ENCODE measurements around the gene SLITRK2.

DNA sequence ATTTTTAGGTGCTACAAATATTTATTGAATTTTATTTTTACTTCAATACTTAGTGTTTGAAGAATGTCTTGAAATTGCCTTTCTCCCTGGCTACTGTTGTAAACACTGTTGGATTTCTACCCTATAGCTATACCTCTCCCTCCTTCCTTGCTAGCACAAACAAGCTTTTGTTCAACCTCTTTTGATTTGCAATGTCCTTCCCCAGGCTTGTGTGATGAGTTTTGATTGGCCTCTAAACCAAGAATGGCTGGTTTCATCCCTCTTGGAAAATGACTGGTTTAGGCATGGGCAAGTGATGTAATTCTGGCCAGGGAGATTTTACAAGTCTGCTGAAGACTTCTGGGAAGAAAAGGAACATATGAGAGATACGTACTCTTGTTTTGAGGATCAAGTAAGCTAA is 25.3 kb upstream of the SLITRK2 start:
- TF ChIP-seq, protein P1, sequence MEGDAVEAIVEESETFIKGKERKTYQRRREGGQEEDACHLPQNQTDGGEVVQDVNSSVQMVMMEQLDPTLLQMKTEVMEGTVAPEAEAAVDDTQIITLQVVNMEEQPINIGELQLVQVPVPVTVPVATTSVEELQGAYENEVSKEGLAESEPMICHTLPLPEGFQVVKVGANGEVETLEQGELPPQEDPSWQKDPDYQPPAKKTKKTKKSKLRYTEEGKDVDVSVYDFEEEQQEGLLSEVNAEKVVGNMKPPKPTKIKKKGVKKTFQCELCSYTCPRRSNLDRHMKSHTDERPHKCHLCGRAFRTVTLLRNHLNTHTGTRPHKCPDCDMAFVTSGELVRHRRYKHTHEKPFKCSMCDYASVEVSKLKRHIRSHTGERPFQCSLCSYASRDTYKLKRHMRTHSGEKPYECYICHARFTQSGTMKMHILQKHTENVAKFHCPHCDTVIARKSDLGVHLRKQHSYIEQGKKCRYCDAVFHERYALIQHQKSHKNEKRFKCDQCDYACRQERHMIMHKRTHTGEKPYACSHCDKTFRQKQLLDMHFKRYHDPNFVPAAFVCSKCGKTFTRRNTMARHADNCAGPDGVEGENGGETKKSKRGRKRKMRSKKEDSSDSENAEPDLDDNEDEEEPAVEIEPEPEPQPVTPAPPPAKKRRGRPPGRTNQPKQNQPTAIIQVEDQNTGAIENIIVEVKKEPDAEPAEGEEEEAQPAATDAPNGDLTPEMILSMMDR (conservative IDR thresholded peaks at IDR 0.05; ENCODE audit: low read depth, low read length): no peak
- no peak for TF ChIP-seq EZH2 (IDR thresholded peaks at IDR 0.05; ENCODE audit: borderline replicate concordance, low read depth, low read length, poor library complexity, severe bottlenecking)
